Smooth muscle cell (in vitro differentiated cells): ENCODE results near the gene GCNT2. TPM values are rescaled to one million over a fixed set of nuclear protein-coding genes. Genes with fewer than 3 reads are reported as not detected.

Experiments used
- DNase-seq: peaks from one replicate; lab custom pipeline; 2025; ENCODE audit not compliant: unreplicated experiment; lab: John Stamatoyannopoulos, UW
- H2AFZ ChIP-seq: fragments of 200-600 bp; sonication (generic); 2 replicates; pipeline ENCODE4 v1.6.0; 2016; ENCODE audit warnings: antibody characterized with exemption, low read depth, mild to moderate bottlenecking
- H3F3A ChIP-seq: fragments of 200-600 bp; sonication (generic); 2 replicates; pipeline ENCODE4 v1.6.0; 2017; ENCODE audit warnings: antibody characterized with exemption, low read depth
- H3K27ac ChIP-seq: fragments of 200-600 bp; sonication (generic); 2 replicates; pipeline ENCODE4 v1.5.1; 2016; ENCODE audit warnings: low read depth, mild to moderate bottlenecking
- H3K27me3 ChIP-seq: fragments of 200-600 bp; sonication (generic); 2 replicates; pipeline ENCODE4 v1.6.1; 2016; ENCODE audit warnings: low read depth, mild to moderate bottlenecking
- H3K36me3 ChIP-seq: fragments of 200-600 bp; sonication (generic); 2 replicates; pipeline ENCODE4 v1.5.1; 2016; ENCODE audit warnings: low read depth
- H3K4me1 ChIP-seq: fragments of 200-600 bp; sonication (generic); 2 replicates; pipeline ENCODE4 v1.5.1; 2016; ENCODE audit warnings: low read depth
- H3K4me2 ChIP-seq: fragments of 200-600 bp; sonication (generic); 2 replicates; pipeline ENCODE4 v1.6.0; 2016; ENCODE audit warnings: mild to moderate bottlenecking
- H3K4me3 ChIP-seq: fragments of 200-600 bp; sonication (generic); 2 replicates; pipeline ENCODE4 v1.5.1; 2016; ENCODE audit warnings: mild to moderate bottlenecking
- H3K79me2 ChIP-seq: fragments of 200-600 bp; sonication (generic); 2 replicates; pipeline ENCODE4 v1.6.0; 2016; ENCODE audit warnings: low read depth, mild to moderate bottlenecking
- H3K9ac ChIP-seq: fragments of 200-600 bp; sonication (generic); 2 replicates; pipeline ENCODE4 v1.6.0; 2016; ENCODE audit warnings: low read depth
- H3K9me3 ChIP-seq: fragments of 200-600 bp; sonication (generic); replicated peaks from 2 replicates; pipeline ENCODE4 v1.5.1; 2016; ENCODE audit warnings: low read depth
- H4K20me1 ChIP-seq: fragments of 200-600 bp; sonication (generic); 2 replicates; pipeline ENCODE4 v1.6.0; 2016; ENCODE audit warnings: low read depth
- CTCF ChIP-seq: fragments of 200-600 bp; sonication (generic); IDR thresholded peaks from 2 replicates; pipeline ENCODE4 v1.5.1; 2017; ENCODE audit warnings: borderline replicate concordance, mild to moderate bottlenecking, antibody characterized with exemption; ENCODE audit not compliant: insufficient read depth, poor library complexity, severe bottlenecking
- WGBS: methylation state at CpG from one replicate; pipeline ENCODE4 v1.1.7; 2016; ENCODE audit warnings: low lambda C conversion rate; 5-methylcytosine and 5-hydroxymethylcytosine counted together
- polyA plus RNA-seq: library from polyadenylated mRNA; unstranded; fragments of >200 nt; fragmentation: Nextera tagmentation; extraction: Ambion mirVana; gene quantifications from 2 replicates; pipeline ENCODE4 v1.2.1, GENCODE V29; 2016
- total RNA-seq: library from RNA; depleted of rRNA; stranded (reverse); fragments of >200 nt; gene quantifications from 2 replicates; pipeline ENCODE4 v1.2.3, GENCODE V29; 2014

The GCNT2 gene
- total and polyA plus RNA-seq, 2 experiments from 2014 or later, result 0.13 to 2.4 TPM

- no peaks in the 10 kb centered on the region for H3K9me3 ChIP-seq
Measured at GRCh38 chr6:10626154-10626741, 105.1 kb downstream of the GCNT2 start.

DNA sequence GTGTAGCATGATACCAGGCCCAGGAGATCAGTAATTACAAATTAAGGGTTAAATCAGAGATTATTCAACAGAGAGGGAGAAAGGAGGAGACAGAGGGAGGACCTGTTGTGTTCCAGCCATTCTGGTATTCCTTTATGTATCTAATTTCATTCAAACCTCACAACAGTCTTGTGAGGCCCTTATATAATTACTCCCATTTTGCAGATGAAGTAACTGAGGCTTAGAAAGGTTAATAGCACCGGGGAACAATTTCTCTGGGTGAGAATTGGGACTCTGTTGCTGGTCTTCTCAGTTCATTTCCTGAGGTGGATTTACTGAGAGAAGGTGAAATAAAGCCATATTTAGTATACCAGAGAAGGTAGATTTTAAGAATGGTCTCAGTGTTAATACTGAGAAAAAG is 106.6 kb downstream of the GCNT2 start:
- Histone ChIP-seq H4K20me1 (no peaks in the 10 kb centered on the region), H3K36me3 (no peaks in the 10 kb centered on the region), H3F3A (no peaks in the 10 kb centered on the region), H3K79me2 (no peaks in the 10 kb centered on the region), H3K4me2 (no peak overlapping the region), H3K27ac (no peak overlapping the region), H3K27me3 (no peaks in the 10 kb centered on the region), H3K9ac (no peak overlapping the region), H3K9me3 (no peaks in the 10 kb centered on the region), H3K4me1 (peaks cover 8% of the 10 kb centered on the region), H3K4me3 (no peak overlapping the region), H2AFZ (no peak overlapping the region)
- no peak for TF ChIP-seq CTCF
- WGBS, result 96% methylated on average over 1 of the region's 1 CpG
- no peak for DNase-seq

More at GRCh38 chr6:10626154-10626741, 105.1 kb downstream of the GCNT2 start:
- Histone ChIP-seq H3K9ac (no peak overlapping the region), H3K4me3 (no peak overlapping the region), H2AFZ (peak overlapping the region; percentile 3), H3F3A (no peaks in the 10 kb centered on the region), H3K4me2 (no peak overlapping the region), H3K79me2 (no peaks in the 10 kb centered on the region), H3K27me3 (no peaks in the 10 kb centered on the region), H4K20me1 (no peaks in the 10 kb centered on the region), H3K36me3 (no peaks in the 10 kb centered on the region), H3K27ac (peak overlapping the region; percentile 47), H3K4me1 (peaks cover 8% of the 10 kb centered on the region)
- TF ChIP-seq CTCF, result no peak
- no peak for DNase-seq
- WGBS, result 67% methylated on average over 9 of the region's 9 CpGs

DNA sequence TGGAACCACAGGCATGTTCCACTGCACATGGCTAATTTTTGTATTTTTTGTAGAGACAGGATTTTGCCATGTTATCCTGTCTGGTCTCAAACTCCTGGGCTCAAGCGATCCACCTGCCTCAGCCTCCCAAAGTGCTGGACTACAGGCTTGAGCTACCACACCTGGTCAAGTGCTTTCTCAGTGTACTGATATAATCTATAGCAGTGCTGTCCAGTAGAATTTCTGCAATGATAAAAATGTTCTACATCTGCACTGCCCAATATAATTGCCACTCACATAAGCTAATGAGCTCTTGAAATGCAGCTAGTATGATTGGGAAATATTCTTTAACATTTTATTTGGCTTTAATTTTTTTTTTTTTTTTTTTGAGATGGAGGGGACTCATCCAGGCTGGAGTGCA is 109.0 kb downstream of the GCNT2 start:
- Histone ChIP-seq H3K79me2 (no peaks in the 10 kb centered on the region), H3K27me3 (no peaks in the 10 kb centered on the region), H4K20me1 (no peaks in the 10 kb centered on the region), H3K27ac (no peak overlapping the region), H2AFZ (no peak overlapping the region), H3K4me3 (no peak overlapping the region), H3K4me2 (no peak overlapping the region), H3K4me1 (peaks cover 8% of the 10 kb centered on the region), H3K9me3 (no peaks in the 10 kb centered on the region), H3F3A (no peaks in the 10 kb centered on the region), H3K36me3 (no peaks in the 10 kb centered on the region), H3K9ac (no peak overlapping the region)
- WGBS, result 91% methylated on average over 1 of the region's 1 CpG
- DNase-seq, result no peak
- TF ChIP-seq CTCF, result no peak

GRCh38 chr6:10633216-10633615 is 112.1 kb downstream of the GCNT2 start:
- no peak for DNase-seq

More at GRCh38 chr6:10633216-10633615, 112.1 kb downstream of the GCNT2 start:
- Histone ChIP-seq H3K27ac (peak overlapping the region; percentile 54), H3K36me3 (no peaks in the 10 kb centered on the region), H3K4me2 (no peak overlapping the region), H3K27me3 (no peaks in the 10 kb centered on the region), H2AFZ (no peak overlapping the region), H4K20me1 (no peaks in the 10 kb centered on the region), H3K79me2 (no peaks in the 10 kb centered on the region), H3K9ac (no peak overlapping the region), H3K4me1 (no peaks in the 10 kb centered on the region), H3F3A (no peaks in the 10 kb centered on the region), H3K4me3 (no peak overlapping the region), H3K9me3 (no peaks in the 10 kb centered on the region)
- 59% methylated on average over 1 of the region's 1 CpG for WGBS
- TF ChIP-seq CTCF, result no peak
